HEK293 (cell line): ENCODE results near the gene NTSR2.

Experiments used
- ATF2 ChIP-seq: fragments of 450-650 bp; formaldehyde crosslinking; IDR thresholded peaks from 2 replicates; pipeline ENCODE4 v1.5.1; 2016; ENCODE audit warnings: missing biosample characterization, missing genetic modification characterization, low read depth
- CTCF ChIP-seq: fragments of 450-650 bp; formaldehyde crosslinking; IDR thresholded peaks from 2 replicates; pipeline ENCODE4 v1.5.1; 2016; ENCODE audit warnings: missing biosample characterization, missing genetic modification characterization
- PRDM2 ChIP-seq: fragments of 450-650 bp; formaldehyde crosslinking; IDR thresholded peaks from 2 replicates; pipeline ENCODE4 v1.5.1; 2016; ENCODE audit warnings: missing biosample characterization, missing genetic modification characterization, borderline replicate concordance
- PRDM4 ChIP-seq: fragments of 450-650 bp; formaldehyde crosslinking; IDR thresholded peaks from 2 replicates; pipeline ENCODE4 v1.5.1; 2017; ENCODE audit warnings: missing biosample characterization, missing genetic modification characterization
- REST ChIP-seq: fragments of 450-650 bp; formaldehyde crosslinking; IDR thresholded peaks from 2 replicates; pipeline ENCODE4 v1.5.1; 2016; ENCODE audit warnings: missing biosample characterization, missing genetic modification characterization
- ZBTB1 ChIP-seq: fragments of 450-650 bp; formaldehyde crosslinking; IDR thresholded peaks from 2 replicates; pipeline ENCODE4 v1.5.1; 2016; ENCODE audit warnings: missing biosample characterization, missing genetic modification characterization
- ZBTB11 ChIP-seq: fragments of 450-650 bp; formaldehyde crosslinking; conservative IDR thresholded peaks from 2 replicates; pipeline ENCODE4 v1.5.1; 2016; ENCODE audit warnings: low read depth, missing biosample characterization, missing genetic modification characterization
- ZBTB6 ChIP-seq: fragments of 450-650 bp; formaldehyde crosslinking; IDR thresholded peaks from 2 replicates; pipeline ENCODE4 v1.5.1; 2017; ENCODE audit warnings: missing biosample characterization, missing genetic modification characterization
- ZFP41 ChIP-seq: fragments of 450-650 bp; formaldehyde crosslinking; IDR thresholded peaks from 2 replicates; pipeline ENCODE4 v1.5.1; 2016; ENCODE audit warnings: missing biosample characterization, missing genetic modification characterization, borderline replicate concordance
- ZNF10 ChIP-seq: fragments of 450-650 bp; formaldehyde crosslinking; IDR thresholded peaks from 2 replicates; pipeline ENCODE4 v1.5.1; 2017; ENCODE audit warnings: missing biosample characterization, missing genetic modification characterization
- ZNF133 ChIP-seq: fragments of 450-650 bp; formaldehyde crosslinking; IDR thresholded peaks from 2 replicates; pipeline ENCODE4 v1.5.1; 2016; ENCODE audit warnings: missing biosample characterization, missing genetic modification characterization
- ZNF175 ChIP-seq: fragments of 450-650 bp; formaldehyde crosslinking; IDR thresholded peaks from 2 replicates; pipeline ENCODE4 v1.5.1; 2016; ENCODE audit warnings: missing biosample characterization, missing genetic modification characterization
- ZNF221 ChIP-seq: fragments of 450-650 bp; formaldehyde crosslinking; IDR thresholded peaks from 2 replicates; pipeline ENCODE4 v1.5.1; 2017; ENCODE audit warnings: missing biosample characterization, missing genetic modification characterization, borderline replicate concordance
- ZNF792 ChIP-seq: fragments of 450-650 bp; formaldehyde crosslinking; IDR thresholded peaks from 2 replicates; pipeline ENCODE4 v1.5.1; 2016; ENCODE audit warnings: missing biosample characterization, missing genetic modification characterization

GRCh38 chr2:11651856-11652548 lies 18.0 kb downstream of the NTSR2 start:
- TF ChIP-seq CTCF (tag by site-specific recombination) = no peak
- TF ChIP-seq ZBTB6 = no peak
- no peak for TF ChIP-seq ZBTB11 (tag by site-specific recombination)
- no peak for TF ChIP-seq ZNF133 (tag by site-specific recombination)
- no peak for TF ChIP-seq ZFP41
- TF ChIP-seq ZBTB1 (tag by site-specific recombination) = no peak
- no peak for TF ChIP-seq ZNF175 (tag by site-specific recombination)
- TF ChIP-seq ZNF221 (tag by site-specific recombination) = no peak
- TF ChIP-seq ZNF10 (tag by site-specific recombination) = no peak
- no peak for TF ChIP-seq PRDM4 (tag by site-specific recombination)
- no peak for TF ChIP-seq REST (tag by site-specific recombination)
- no peak for TF ChIP-seq PRDM2 (tag by site-specific recombination)
- no peak for TF ChIP-seq ATF2
- no peak for TF ChIP-seq ZNF792 (tag by site-specific recombination)
